Gastrocnemius medialis (tissue), 4 donors: Measurements from ENCODE around the gene NSUN7.

Experiments used
- POLR2A ChIP-seq, 2 donors: fragments of 450-650 bp; IDR thresholded peaks; one replicate each; pipeline ENCODE4 v1.6.1; 2017; ENCODE audit warnings: antibody characterized with exemption in 2 of 2, mild to moderate bottlenecking in 2 of 2, moderate library complexity in 2 of 2
- TF ChIP-seq, protein P1 (sequence below), 5 experiments: fragments of 450-650 bp in 3 of 5; fragments of 200-600 bp in 2 of 5; sonication (generic) in 2 of 5; IDR thresholded peaks in 4 of 5; conservative IDR thresholded peaks in 1 of 5; 1 replicate in 4 of 5; 2 replicates in 1 of 5; pipeline ENCODE4 v1.5.1; 2016 to 2019; ENCODE audit warnings: antibody characterized with exemption in 5 of 5, mild to moderate bottlenecking in 3 of 5, moderate library complexity in 3 of 5

DNA sequence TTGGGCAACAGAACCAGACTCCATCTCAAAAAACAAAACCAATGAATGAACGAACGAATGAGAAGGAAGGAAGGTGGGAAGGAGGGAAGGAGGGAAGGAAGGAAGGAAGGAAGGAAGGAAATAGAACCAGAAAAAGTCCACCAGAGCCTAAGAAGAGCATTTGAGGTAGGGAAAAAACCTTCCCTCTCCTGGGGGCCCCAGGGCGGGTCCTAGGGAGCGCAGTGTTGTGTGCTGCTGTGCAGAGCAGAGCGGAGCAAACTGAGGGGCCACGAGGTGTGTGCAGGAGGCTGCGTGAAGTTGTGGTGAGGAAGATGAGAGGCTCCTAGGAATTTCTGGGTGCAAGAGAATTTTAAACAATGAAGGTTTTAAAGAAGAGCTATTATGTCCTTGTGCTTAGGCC lies 16.0 kb upstream of the NSUN7 start:
- TF ChIP-seq, protein P1, sequence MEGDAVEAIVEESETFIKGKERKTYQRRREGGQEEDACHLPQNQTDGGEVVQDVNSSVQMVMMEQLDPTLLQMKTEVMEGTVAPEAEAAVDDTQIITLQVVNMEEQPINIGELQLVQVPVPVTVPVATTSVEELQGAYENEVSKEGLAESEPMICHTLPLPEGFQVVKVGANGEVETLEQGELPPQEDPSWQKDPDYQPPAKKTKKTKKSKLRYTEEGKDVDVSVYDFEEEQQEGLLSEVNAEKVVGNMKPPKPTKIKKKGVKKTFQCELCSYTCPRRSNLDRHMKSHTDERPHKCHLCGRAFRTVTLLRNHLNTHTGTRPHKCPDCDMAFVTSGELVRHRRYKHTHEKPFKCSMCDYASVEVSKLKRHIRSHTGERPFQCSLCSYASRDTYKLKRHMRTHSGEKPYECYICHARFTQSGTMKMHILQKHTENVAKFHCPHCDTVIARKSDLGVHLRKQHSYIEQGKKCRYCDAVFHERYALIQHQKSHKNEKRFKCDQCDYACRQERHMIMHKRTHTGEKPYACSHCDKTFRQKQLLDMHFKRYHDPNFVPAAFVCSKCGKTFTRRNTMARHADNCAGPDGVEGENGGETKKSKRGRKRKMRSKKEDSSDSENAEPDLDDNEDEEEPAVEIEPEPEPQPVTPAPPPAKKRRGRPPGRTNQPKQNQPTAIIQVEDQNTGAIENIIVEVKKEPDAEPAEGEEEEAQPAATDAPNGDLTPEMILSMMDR (IDR thresholded peaks at IDR 0.05 in 4 of 5, conservative IDR thresholded peaks at IDR 0.05 in 1 of 5): no peak
- no peak for TF ChIP-seq POLR2A (IDR thresholded peaks at IDR 0.05)
